Measurements from ENCODE around the gene SLCO4C1.

GRCh38 chr5:102241809-102242421 is 54.2 kb downstream of the SLCO4C1 start:
- TF ChIP-seq ZNF8 (CRISPR knock-in tag; IDR thresholded peaks at IDR 0.05) (no peak), ZC3H10 (CRISPR knock-in tag; IDR thresholded peaks at IDR 0.05) (no peak), ZFP30 (CRISPR knock-in tag; IDR thresholded peaks at IDR 0.05) (no peak), GLIS3 (CRISPR knock-in tag; IDR thresholded peaks at IDR 0.05) (no peak), CREB5 (CRISPR knock-in tag; IDR thresholded peaks at IDR 0.05; ENCODE audit: low read depth) (no peak), ZFP3 (CRISPR knock-in tag; IDR thresholded peaks at IDR 0.05) (no peak), PATZ1 (CRISPR knock-in tag; IDR thresholded peaks at IDR 0.05; ENCODE audit: borderline replicate concordance) (no peak), BACH2 (CRISPR knock-in tag; IDR thresholded peaks at IDR 0.05; ENCODE audit: borderline replicate concordance) (no peak), ZNF565 (CRISPR knock-in tag; conservative IDR thresholded peaks at IDR 0.05; ENCODE audit: low read depth) (no peak), POU6F1 (CRISPR knock-in tag; IDR thresholded peaks at IDR 0.05; ENCODE audit: borderline replicate concordance, low read depth) (no peak)
